ENCODE measurements around the gene RGS9BP. TPM values are rescaled to one million over a fixed set of nuclear protein-coding genes. Genes with fewer than 3 reads are reported as not detected.
"Not testable (repeated sequence)": the region's sequence is repeated elsewhere in the genome, so short reads cannot be mapped to it uniquely, and the experiment has no call there.

The RGS9BP gene
- total RNA-seq, 1 donor from 2014 or later = 2.0 TPM

GRCh38 chr19:32695506-32695905 is 19.9 kb downstream of the RGS9BP start:
- intact Hi-C loops (cut with DNase I); H3K36me3 ChIP-seq; H3K9me3 ChIP-seq; DNase-seq; H3K4me3 ChIP-seq; H3K27me3 ChIP-seq; H3K27ac ChIP-seq; ATAC-seq: not testable (repeated sequence)
- peaks cover 50% of the 10 kb centered on the region for H3K4me1 ChIP-seq

- H3K36me3 ChIP-seq; H3K27ac ChIP-seq; H3K4me3 ChIP-seq; H3K27me3 ChIP-seq; intact Hi-C loops (cut with DNase I); DNase-seq; H3K9me3 ChIP-seq; ATAC-seq: not testable (repeated sequence)
- peaks cover 47% of the 10 kb centered on the region for H3K4me1 ChIP-seq
Measured at GRCh38 chr19:32696771-32697170, 21.1 kb downstream of the RGS9BP start.

- ATAC-seq; H3K4me3 ChIP-seq; DNase-seq; H3K36me3 ChIP-seq; H3K27ac ChIP-seq; intact Hi-C loops (cut with DNase I); H3K27me3 ChIP-seq: not testable (repeated sequence)
- H3K4me1 ChIP-seq = peaks cover 35% of the 10 kb centered on the region
- H3K9me3 ChIP-seq = peaks cover 11% of the 10 kb centered on the region
Measured at GRCh38 chr19:32700129-32700528, 24.5 kb downstream of the RGS9BP start.

- Histone ChIP-seq H3K27me3 (no peaks in the 10 kb centered on the region), H3K4me3 (no peak overlapping the region), H3K4me1 (peaks cover 18% of the 10 kb centered on the region), H3K36me3 (peaks cover 6% of the 10 kb centered on the region), H3K27ac (peak overlapping the region; percentile 18), H3K9me3 (peaks cover 11% of the 10 kb centered on the region)
- no peak for TF ChIP-seq CTCF (IDR thresholded peaks at IDR 0.05)
- intact Hi-C loops (cut with DNase I) = no loop called here
- ATAC-seq (peak; percentile 82), DNase-seq (no peak)
Measured at GRCh38 chr19:32702010-32702409, 26.4 kb downstream of the RGS9BP start.

GRCh38 chr19:32704006-32704405 is 28.4 kb downstream of the RGS9BP start:
- ATAC-seq; DNase-seq; intact Hi-C loops (cut with DNase I); H3K4me3 ChIP-seq; H3K27me3 ChIP-seq; H3K36me3 ChIP-seq; H3K27ac ChIP-seq: not testable (repeated sequence)
- Histone ChIP-seq H3K9me3 (peaks cover 11% of the 10 kb centered on the region), H3K4me1 (peaks cover 17% of the 10 kb centered on the region)

GRCh38 chr19:32708457-32708856 is 32.8 kb downstream of the RGS9BP start:
- Histone ChIP-seq H3K27ac (no peak overlapping the region), H3K9me3 (peaks cover 11% of the 10 kb centered on the region), H3K36me3 (peaks cover 30% of the 10 kb centered on the region), H3K27me3 (no peaks in the 10 kb centered on the region), H3K4me1 (no peaks in the 10 kb centered on the region), H3K4me3 (no peak overlapping the region)
- ATAC-seq = peak; percentile 59
- intact Hi-C loops (cut with DNase I) = no loop called here
- DNase-seq = no peak
- TF ChIP-seq CTCF (IDR thresholded peaks at IDR 0.05) = no peak

GRCh38 chr19:32709032-32709431 is 33.4 kb downstream of the RGS9BP start:
- H3K27ac ChIP-seq = no peak overlapping the region
- H3K36me3 ChIP-seq = peaks cover 36% of the 10 kb centered on the region
- H3K27me3 ChIP-seq = no peaks in the 10 kb centered on the region
- H3K4me3 ChIP-seq = no peak overlapping the region
- intact Hi-C loops (cut with DNase I) = no loop called here
- no peak for ATAC-seq
- no peak for TF ChIP-seq CTCF (IDR thresholded peaks at IDR 0.05)
- peaks cover 6% of the 10 kb centered on the region for H3K9me3 ChIP-seq
- DNase-seq = no peak
- H3K4me1 ChIP-seq = no peaks in the 10 kb centered on the region

GRCh38 chr19:32711747-32712146 is 36.1 kb downstream of the RGS9BP start:
- H3K36me3 ChIP-seq = peaks cover 42% of the 10 kb centered on the region

GRCh38 chr19:32716203-32716602 is 40.6 kb downstream of the RGS9BP start:
- H3K4me3 ChIP-seq; ATAC-seq; H3K4me1 ChIP-seq; H3K27ac ChIP-seq; H3K9me3 ChIP-seq; DNase-seq; H3K27me3 ChIP-seq; intact Hi-C loops (cut with DNase I): not testable (repeated sequence)
- H3K36me3 ChIP-seq = peaks cover 33% of the 10 kb centered on the region

More at GRCh38 chr19:32711747-32712146, 36.1 kb downstream of the RGS9BP start:
- TF ChIP-seq CTCF (IDR thresholded peaks at IDR 0.05) = no peak
- H3K27ac ChIP-seq = no peak overlapping the region
- no peak overlapping the region for H3K4me3 ChIP-seq
- H3K4me1 ChIP-seq = no peaks in the 10 kb centered on the region
- H3K27me3 ChIP-seq = no peaks in the 10 kb centered on the region
- no peak for DNase-seq
- intact Hi-C loops (cut with DNase I) = no loop called here
- peak; percentile 61 for ATAC-seq
- no peaks in the 10 kb centered on the region for H3K9me3 ChIP-seq
